OCI-LY1 (cell line): ENCODE data around the gene RNF25.

ENCODE experiments used
- H2AFZ ChIP-seq: fragments of 200-600 bp; sonication (generic), shearing (Covaris generic); 2 replicates; pipeline ENCODE4 v1.6.0; 2014; ENCODE audit warnings: antibody characterized with exemption, mild to moderate bottlenecking, low read length
- H3F3A ChIP-seq: fragments of 200-600 bp; sonication (generic), shearing (Covaris generic); 2 replicates; pipeline ENCODE4 v1.6.0; 2014; ENCODE audit warnings: mild to moderate bottlenecking, antibody characterized with exemption, low read length, moderate library complexity; ENCODE audit not compliant: insufficient read depth
- H3K27ac ChIP-seq: fragments of 200-600 bp; sonication (generic); 2 replicates; pipeline ENCODE4 v1.5.1; 2014; ENCODE audit warnings: low read length, mixed run types, mild to moderate bottlenecking, low read depth; ENCODE audit not compliant: poor library complexity, severe bottlenecking
- H3K27me3 ChIP-seq: fragments of 200-600 bp; sonication (generic); 2 replicates; pipeline ENCODE4 v1.6.0; 2014; ENCODE audit warnings: antibody characterized with exemption, mild to moderate bottlenecking, low read length, moderate library complexity; ENCODE audit not compliant: insufficient read depth
- H3K36me3 ChIP-seq: fragments of 200-600 bp; sonication (generic); 2 replicates; pipeline ENCODE4 v1.6.1; 2014; ENCODE audit warnings: mild to moderate bottlenecking, antibody characterized with exemption, low read length, moderate library complexity, mixed read lengths; ENCODE audit not compliant: insufficient read depth
- H3K4me1 ChIP-seq: fragments of 200-600 bp; sonication (generic); 2 replicates; pipeline ENCODE4 v1.5.1; 2014; ENCODE audit warnings: mild to moderate bottlenecking, low read length, moderate library complexity; ENCODE audit not compliant: insufficient read depth, severe bottlenecking
- H3K4me2 ChIP-seq: fragments of 200-600 bp; sonication (generic), shearing (Covaris generic); 2 replicates; pipeline ENCODE4 v1.6.1; 2014; ENCODE audit warnings: low read length
- H3K4me3 ChIP-seq: fragments of 200-600 bp; sonication (generic); 2 replicates; pipeline ENCODE4 v1.5.1; 2014; ENCODE audit warnings: low read length, low read depth, mild to moderate bottlenecking, mixed read lengths; ENCODE audit not compliant: poor library complexity, severe bottlenecking
- H3K79me2 ChIP-seq: fragments of 200-600 bp; shearing (Covaris generic); 2 replicates; pipeline ENCODE4 v1.6.1; 2016; ENCODE audit warnings: mixed run types, low read length, mixed read lengths; ENCODE audit not compliant: insufficient read depth
- H3K9ac ChIP-seq: fragments of 200-600 bp; sonication (generic), shearing (Covaris generic); 2 replicates; pipeline ENCODE4 v1.6.1; 2014; ENCODE audit warnings: mild to moderate bottlenecking, low read length, mixed read lengths
- H3K9me2 ChIP-seq: fragments of 200-600 bp; sonication (generic), shearing (Covaris generic); 2 replicates; pipeline ENCODE4 v1.6.1; 2014; ENCODE audit warnings: low read depth, mild to moderate bottlenecking, low read length, mixed read lengths
- H3K9me3 ChIP-seq: fragments of 200-600 bp; shearing (Covaris generic); 2 replicates; pipeline ENCODE4 v1.6.1; 2014; ENCODE audit warnings: low read length, mixed read lengths
- H4K20me1 ChIP-seq: fragments of 200-600 bp; sonication (generic), shearing (Covaris generic); 2 replicates; pipeline ENCODE4 v1.6.0; 2016; ENCODE audit warnings: mild to moderate bottlenecking, low read length; ENCODE audit not compliant: insufficient read depth
- EZH2 ChIP-seq: fragments of 200-600 bp; sonication (generic), shearing (Covaris generic); IDR thresholded peaks from 2 replicates; pipeline ENCODE4 v1.8.0; 2017; ENCODE audit warnings: borderline replicate concordance, mixed run types, mild to moderate bottlenecking, antibody characterized with exemption, low read length, moderate library complexity, mixed read lengths
- TF ChIP-seq, protein P1 (sequence below): fragments of 200-600 bp; sonication (generic), shearing (Covaris generic); IDR thresholded peaks from 2 replicates; pipeline ENCODE4 v1.5.1; 2017; ENCODE audit warnings: mild to moderate bottlenecking, antibody characterized with exemption, low read length, moderate library complexity, mixed read lengths

Gene RNF25

DNA sequence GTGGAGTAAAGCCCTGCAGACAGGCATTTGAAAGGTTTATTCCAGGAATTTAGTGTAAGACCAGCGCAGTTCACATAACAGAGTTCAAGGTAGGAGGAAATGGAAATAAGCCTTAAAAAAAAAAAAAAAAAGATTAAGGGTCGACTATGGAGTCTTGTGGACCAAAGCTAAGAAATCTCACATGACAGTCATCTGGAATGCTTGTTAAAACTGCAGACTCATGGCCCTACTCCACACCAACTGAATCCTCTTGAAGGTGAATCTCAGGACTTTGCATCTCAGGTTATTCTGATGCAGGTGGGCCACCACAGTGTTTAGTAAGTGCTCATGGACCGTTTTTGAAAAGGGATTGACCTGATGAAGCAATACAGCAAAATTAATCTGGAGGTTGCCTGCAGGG, 47.7 kb upstream of the RNF25 start:
- H3K9me2 ChIP-seq = no peaks in the 10 kb centered on the region
- H3K79me2 ChIP-seq = peaks cover 20% of the 10 kb centered on the region
- H3K36me3 ChIP-seq = peaks cover 21% of the 10 kb centered on the region
- no peaks in the 10 kb centered on the region for H3K9me3 ChIP-seq
- H3K4me3 ChIP-seq = no peak overlapping the region
- H3K4me2 ChIP-seq = no peak overlapping the region
- H3K27ac ChIP-seq = no peak overlapping the region
- H3K4me1 ChIP-seq = no peaks in the 10 kb centered on the region
- no peak for TF ChIP-seq EZH2
- TF ChIP-seq, protein P1, sequence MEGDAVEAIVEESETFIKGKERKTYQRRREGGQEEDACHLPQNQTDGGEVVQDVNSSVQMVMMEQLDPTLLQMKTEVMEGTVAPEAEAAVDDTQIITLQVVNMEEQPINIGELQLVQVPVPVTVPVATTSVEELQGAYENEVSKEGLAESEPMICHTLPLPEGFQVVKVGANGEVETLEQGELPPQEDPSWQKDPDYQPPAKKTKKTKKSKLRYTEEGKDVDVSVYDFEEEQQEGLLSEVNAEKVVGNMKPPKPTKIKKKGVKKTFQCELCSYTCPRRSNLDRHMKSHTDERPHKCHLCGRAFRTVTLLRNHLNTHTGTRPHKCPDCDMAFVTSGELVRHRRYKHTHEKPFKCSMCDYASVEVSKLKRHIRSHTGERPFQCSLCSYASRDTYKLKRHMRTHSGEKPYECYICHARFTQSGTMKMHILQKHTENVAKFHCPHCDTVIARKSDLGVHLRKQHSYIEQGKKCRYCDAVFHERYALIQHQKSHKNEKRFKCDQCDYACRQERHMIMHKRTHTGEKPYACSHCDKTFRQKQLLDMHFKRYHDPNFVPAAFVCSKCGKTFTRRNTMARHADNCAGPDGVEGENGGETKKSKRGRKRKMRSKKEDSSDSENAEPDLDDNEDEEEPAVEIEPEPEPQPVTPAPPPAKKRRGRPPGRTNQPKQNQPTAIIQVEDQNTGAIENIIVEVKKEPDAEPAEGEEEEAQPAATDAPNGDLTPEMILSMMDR = no peak
- no peaks in the 10 kb centered on the region for H3F3A ChIP-seq
- H4K20me1 ChIP-seq = no peaks in the 10 kb centered on the region
- H3K9ac ChIP-seq = no peak overlapping the region
- no peak overlapping the region for H2AFZ ChIP-seq
- H3K27me3 ChIP-seq = no peaks in the 10 kb centered on the region

GRCh38 chr2:218718058-218718457, 46.3 kb upstream of the RNF25 start:
- Histone ChIP-seq H4K20me1 (no peaks in the 10 kb centered on the region), H2AFZ (no peak overlapping the region), H3K9ac (no peak overlapping the region), H3F3A (no peaks in the 10 kb centered on the region), H3K9me3 (no peaks in the 10 kb centered on the region), H3K27me3 (no peaks in the 10 kb centered on the region), H3K27ac (no peak overlapping the region), H3K9me2 (no peaks in the 10 kb centered on the region), H3K4me3 (no peak overlapping the region), H3K4me1 (peaks cover 13% of the 10 kb centered on the region), H3K4me2 (no peak overlapping the region), H3K79me2 (peaks cover 24% of the 10 kb centered on the region), H3K36me3 (peaks cover 21% of the 10 kb centered on the region)
- TF ChIP-seq, protein P1 = no peak
- TF ChIP-seq EZH2 = no peak

DNA sequence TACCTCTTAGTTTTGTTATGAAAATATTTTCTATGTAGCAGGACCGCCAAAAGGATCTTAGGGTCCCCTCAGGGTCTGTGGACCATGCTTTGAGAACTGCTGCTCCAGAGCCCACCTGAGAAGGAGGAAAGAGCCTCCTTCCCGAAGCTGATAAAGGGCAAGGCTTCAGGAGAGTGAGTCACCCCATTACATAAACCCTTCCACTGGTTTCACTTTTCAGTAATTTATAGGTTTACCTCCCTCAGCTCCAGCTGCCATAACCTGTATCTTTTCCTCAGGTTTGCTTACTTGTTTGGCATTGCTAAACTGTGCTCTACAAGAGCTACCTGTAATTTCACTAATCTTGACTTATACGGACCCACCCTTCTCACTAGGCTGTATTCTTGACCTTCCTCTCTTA, 45.5 kb upstream of the RNF25 start:
- H3K27me3 ChIP-seq = no peaks in the 10 kb centered on the region
- TF ChIP-seq EZH2 = no peak
- TF ChIP-seq, protein P1 = no peak
- H3K9ac ChIP-seq = no peak overlapping the region
- H3K4me2 ChIP-seq = no peak overlapping the region
- H3K9me2 ChIP-seq = no peaks in the 10 kb centered on the region
- no peaks in the 10 kb centered on the region for H3F3A ChIP-seq
- H3K36me3 ChIP-seq = peaks cover 21% of the 10 kb centered on the region
- peaks cover 21% of the 10 kb centered on the region for H3K4me1 ChIP-seq
- no peak overlapping the region for H3K27ac ChIP-seq
- no peaks in the 10 kb centered on the region for H4K20me1 ChIP-seq
- H3K4me3 ChIP-seq = no peak overlapping the region
- no peaks in the 10 kb centered on the region for H3K9me3 ChIP-seq
- H2AFZ ChIP-seq = no peak overlapping the region
- H3K79me2 ChIP-seq = peaks cover 28% of the 10 kb centered on the region
